CD4-positive, alpha-beta memory T cell (primary cell): ENCODE results near the gene PDCD1. TPM values are rescaled to one million over a fixed set of nuclear protein-coding genes. Genes with fewer than 3 reads are reported as not detected.

ENCODE experiments used
- CTCF ChIA-PET: fragments of 350-600 bp; sonication (Branson Sonifier 250); formaldehyde crosslinking; loops from one replicate; lab custom pipeline; 2021; ENCODE audit warnings: inconsistent platforms; ENCODE audit not compliant: partially characterized antibody; lab: Charles Lee
- POLR2A ChIA-PET: fragments of 350-600 bp; sonication (Branson Sonifier 250); formaldehyde crosslinking; loops from one replicate; lab custom pipeline; 2021; ENCODE audit not compliant: partially characterized antibody; lab: Charles Lee
- DNase-seq, 5 donors: peaks; one replicate each; pipeline versions ENCODE4 v3.0.0 to v3.0.0-alpha.2; 2020 to 2022; ENCODE audit warnings: mixed read lengths in 1 of 5
- H3K27ac ChIP-seq: one replicate; pipeline ENCODE4 v1.7.0; 2013; ENCODE audit warnings: low read depth, low read length
- H3K27me3 ChIP-seq: 2 replicates; pipeline ENCODE4 v1.7.0; 2013; ENCODE audit warnings: mild to moderate bottlenecking, low read length, moderate library complexity; ENCODE audit not compliant: insufficient read depth
- H3K36me3 ChIP-seq: 2 replicates; pipeline ENCODE4 v1.7.0; 2013; ENCODE audit warnings: mild to moderate bottlenecking, low read length, moderate library complexity; ENCODE audit not compliant: insufficient read depth
- H3K4me1 ChIP-seq: 2 replicates; pipeline ENCODE4 v1.7.0; 2013; ENCODE audit warnings: mild to moderate bottlenecking, low read length, moderate library complexity; ENCODE audit not compliant: insufficient read depth
- H3K4me3 ChIP-seq, 2 donors: one replicate each; pipeline ENCODE4 v1.7.0; 2013; ENCODE audit warnings: low read length in 2 of 2, mild to moderate bottlenecking in 1 of 2
- H3K9me3 ChIP-seq, 2 donors: one replicate each; pipeline ENCODE4 v1.7.0; 2013; ENCODE audit warnings: low read length in 2 of 2, control low read depth in 1 of 2; ENCODE audit not compliant: control insufficient read depth in 1 of 2
- H3K27ac Mint-ChIP-seq, 7 donors: one replicate each; pipeline ENCODE4 v1.8.0; 2020 to 2021; ENCODE audit warnings: mixed read lengths in 7 of 7, mild to moderate bottlenecking in 6 of 7, inconsistent platforms in 3 of 7, moderate library complexity in 3 of 7
- H3K27me3 Mint-ChIP-seq, 2 donors: one replicate each; pipeline ENCODE4 v1.8.0; 2020 to 2021; ENCODE audit warnings: mixed read lengths in 2 of 2
- H3K36me3 Mint-ChIP-seq, 2 donors: one replicate each; pipeline ENCODE4 v1.8.0; 2020 to 2021; ENCODE audit warnings: mixed read lengths in 2 of 2, inconsistent platforms in 1 of 2, mild to moderate bottlenecking in 1 of 2
- H3K4me1 Mint-ChIP-seq, 4 donors: one replicate each; pipeline ENCODE4 v1.8.0; 2020 to 2021; ENCODE audit warnings: mixed read lengths in 4 of 4, mild to moderate bottlenecking in 1 of 4
- H3K4me3 Mint-ChIP-seq, 8 donors: one replicate each; pipeline ENCODE4 v1.8.0; 2020 to 2021; ENCODE audit warnings: mixed read lengths in 8 of 8, mild to moderate bottlenecking in 7 of 8, moderate library complexity in 6 of 8, inconsistent platforms in 3 of 8
- H3K9me3 Mint-ChIP-seq, 8 donors: one replicate each; pipeline ENCODE4 v1.8.0; 2020 to 2021; ENCODE audit warnings: mixed read lengths in 8 of 8, mild to moderate bottlenecking in 5 of 8, inconsistent platforms in 3 of 8, moderate library complexity in 1 of 8
- intact Hi-C: fragments of 100-400 bp; cut with micrococcal nuclease; formaldehyde crosslinking; loops from one replicate; pipeline ENCODE4 v1.15.1; 2023
- polyA plus RNA-seq, 2 donors: library from polyadenylated mRNA; unstranded; fragments of 300-500 nt; fragmentation: Illumina TruSeq; gene quantifications; one replicate each; pipeline ENCODE4 v1.2.3, GENCODE V29; 2021
- total RNA-seq, 2 experiments: library from RNA; stranded (reverse); gene quantifications; one replicate each; pipeline ENCODE4 v1.2.3, GENCODE V29; 2021

PDCD1 gene
- total and polyA plus RNA-seq, 4 experiments from 2014 or later, result 5.2 to 12.4 (median 6.1) TPM

- ChIA-PET POLR2A (interaction anchor here (0.6 kb wide), 1 partner anchor 11 kb away, joined by 3 read pairs; no protein-coding TSS in a partner anchor), CTCF (no interaction called here)
- Mint-ChIP-seq H3K9me3 (peaks cover 0 to 3% (median 0%) of the 10 kb centered on the region in 8 donors), H3K27ac (peak overlapping the region; percentile 8 to 91 (median 66)), H3K27me3 (peaks cover 0 to 5% of the 10 kb centered on the region in 2 donors), H3K4me3 (peak overlapping the region; percentile 0 to 79 (median 35)), H3K36me3 (no peaks in the 10 kb centered on the region), H3K4me1 (peaks cover 57 to 90% (median 68%) of the 10 kb centered on the region in 4 donors)
- Histone ChIP-seq H3K4me1 (peaks cover 84% of the 10 kb centered on the region), H3K36me3 (no peaks in the 10 kb centered on the region), H3K27ac (no peak overlapping the region), H3K4me3 (peak overlapping the region in 1 of 2 donors; percentile 36), H3K27me3 (no peaks in the 10 kb centered on the region), H3K9me3 (no peaks in the 10 kb centered on the region)
- no peak for DNase-seq
- intact Hi-C loops, result no loop called here
Observed at GRCh38 chr2:241864168-241864849, 5.6 kb upstream of the PDCD1 start.

- POLR2A ChIA-PET, result no interaction called here
Observed at GRCh38 chr2:241863536-241863954, 4.9 kb upstream of the PDCD1 start.

GRCh38 chr2:241862775-241863535 lies 4.3 kb upstream of the PDCD1 start:
- Mint-ChIP-seq H3K4me1 (peaks cover 47 to 86% (median 58%) of the 10 kb centered on the region in 4 donors), H3K36me3 (no peaks in the 10 kb centered on the region), H3K9me3 (peaks cover 0 to 3% (median 0%) of the 10 kb centered on the region in 8 donors), H3K4me3 (peak overlapping the region; percentile 36 to 79 (median 77)), H3K27ac (peak overlapping the region; percentile 44 to 90 (median 85)), H3K27me3 (peaks cover 0 to 3% of the 10 kb centered on the region in 2 donors)
- Histone ChIP-seq H3K4me1 (peaks cover 82% of the 10 kb centered on the region), H3K27ac (peak overlapping the region; percentile 35), H3K27me3 (no peaks in the 10 kb centered on the region), H3K36me3 (no peaks in the 10 kb centered on the region), H3K9me3 (no peaks in the 10 kb centered on the region), H3K4me3 (peak overlapping the region in 1 of 2 donors; percentile 36)
- POLR2A ChIA-PET, result interaction anchor here (0.6 kb wide), 1 partner anchor 145 kb away, joined by 4 read pairs; no protein-coding TSS in a partner anchor
- peak in 1 of 5 donors; percentile 30 for DNase-seq
- CTCF ChIA-PET, result no interaction called here
- intact Hi-C loops, result no loop called here

More at GRCh38 chr2:241863536-241863954, 4.9 kb upstream of the PDCD1 start:
- Histone ChIP-seq H3K9me3 (no peaks in the 10 kb centered on the region), H3K36me3 (no peaks in the 10 kb centered on the region), H3K4me1 (peaks cover 82% of the 10 kb centered on the region), H3K27ac (peak overlapping the region; percentile 35), H3K27me3 (no peaks in the 10 kb centered on the region), H3K4me3 (peak overlapping the region in 1 of 2 donors; percentile 36)
- Mint-ChIP-seq H3K4me1 (peaks cover 51 to 86% (median 61%) of the 10 kb centered on the region in 4 donors), H3K27ac (peak overlapping the region; percentile 44 to 90 (median 85)), H3K4me3 (peak overlapping the region; percentile 36 to 79 (median 77)), H3K27me3 (peaks cover 0 to 5% of the 10 kb centered on the region in 2 donors), H3K9me3 (peaks cover 0 to 3% (median 0%) of the 10 kb centered on the region in 8 donors), H3K36me3 (no peaks in the 10 kb centered on the region)
- intact Hi-C loops, result no loop called here
- CTCF ChIA-PET, result no interaction called here
- DNase-seq, result peak; percentile 28 to 80 (median 39)

- Mint-ChIP-seq H3K27ac (peak overlapping the region in 5 of 7 donors; percentile 66 to 98 (median 81)), H3K4me1 (peaks cover 43 to 80% (median 55%) of the 10 kb centered on the region in 4 donors), H3K27me3 (peaks cover 0 to 3% of the 10 kb centered on the region in 2 donors), H3K36me3 (peaks cover 0 to 1% of the 10 kb centered on the region in 2 donors), H3K4me3 (peak overlapping the region in 5 of 8 donors; percentile 27 to 67 (median 55)), H3K9me3 (peaks cover 0 to 3% (median 0%) of the 10 kb centered on the region in 8 donors)
- POLR2A ChIA-PET, result interaction anchor here (0.6 kb wide), 1 partner anchor 144 kb away, joined by 4 read pairs; no protein-coding TSS in a partner anchor
- Histone ChIP-seq H3K9me3 (no peaks in the 10 kb centered on the region), H3K27me3 (no peaks in the 10 kb centered on the region), H3K27ac (no peak overlapping the region), H3K4me1 (peaks cover 81% of the 10 kb centered on the region), H3K4me3 (no peak overlapping the region), H3K36me3 (no peaks in the 10 kb centered on the region)
- intact Hi-C loops, result no loop called here
- DNase-seq, result no peak
- CTCF ChIA-PET, result no interaction called here
Observed at GRCh38 chr2:241862093-241862492, 3.4 kb upstream of the PDCD1 start.

- CTCF ChIA-PET, result no interaction called here
- H3K27me3 ChIP-seq, result no peaks in the 10 kb centered on the region
Observed at GRCh38 chr2:241861264-241861663, 2.6 kb upstream of the PDCD1 start.

GRCh38 chr2:241860184-241861078 lies 1.7 kb upstream of the PDCD1 start:
- Mint-ChIP-seq H3K4me1 (peaks cover 44 to 85% (median 61%) of the 10 kb centered on the region in 4 donors), H3K36me3 (peaks cover 0 to 1% of the 10 kb centered on the region in 2 donors), H3K27ac (peak overlapping the region in 4 of 7 donors; percentile 29 to 92 (median 65)), H3K9me3 (no peaks in the 10 kb centered on the region), H3K4me3 (peak overlapping the region in 6 of 8 donors; percentile 22 to 96 (median 76)), H3K27me3 (peaks cover 0 to 3% of the 10 kb centered on the region in 2 donors)
- Histone ChIP-seq H3K4me3 (peak overlapping the region in 1 of 2 donors; percentile 68), H3K27me3 (no peaks in the 10 kb centered on the region), H3K36me3 (no peaks in the 10 kb centered on the region), H3K27ac (peak overlapping the region; percentile 64), H3K9me3 (no peaks in the 10 kb centered on the region), H3K4me1 (peaks cover 84% of the 10 kb centered on the region)
- intact Hi-C loops, result no loop called here
- peak in 1 of 5 donors; percentile 25 for DNase-seq
- POLR2A ChIA-PET, result interaction anchor here (1.5 to 3.3 kb wide), 7 partner anchors 8 to 158 kb away, joined by 5 to 31 read pairs (median 13); partner anchors contain the start of genes D2HGDH, ING5 and RTP5
- CTCF ChIA-PET, result interaction anchor here (1.5 to 1.9 kb wide), 5 partner anchors 8 to 159 kb away, joined by 3 to 7 read pairs (median 5); partner anchors contain the start of gene ING5

More at GRCh38 chr2:241861264-241861663, 2.6 kb upstream of the PDCD1 start:
- Mint-ChIP-seq H3K4me3 (peak overlapping the region in 7 of 8 donors; percentile 51 to 72 (median 64)), H3K4me1 (peaks cover 49 to 85% (median 62%) of the 10 kb centered on the region in 4 donors), H3K36me3 (peaks cover 0 to 1% of the 10 kb centered on the region in 2 donors), H3K27ac (peak overlapping the region in 6 of 7 donors; percentile 3 to 98 (median 80)), H3K9me3 (peaks cover 0 to 3% (median 0%) of the 10 kb centered on the region in 8 donors), H3K27me3 (peaks cover 0 to 3% of the 10 kb centered on the region in 2 donors)
- H3K4me3 ChIP-seq, result no peak overlapping the region
- intact Hi-C loops, result no loop called here
- H3K27ac ChIP-seq, result no peak overlapping the region
- no peaks in the 10 kb centered on the region for H3K36me3 ChIP-seq
- H3K4me1 ChIP-seq, result peaks cover 81% of the 10 kb centered on the region
- no peaks in the 10 kb centered on the region for H3K9me3 ChIP-seq
- no peak for DNase-seq
- POLR2A ChIA-PET, result no interaction called here
